Astrocyte (in vitro differentiated cells and primary cell): ENCODE measurements around the gene TES.

Experiments used
- EZH2 ChIP-seq: IDR thresholded peaks from 2 replicates; pipeline ENCODE4 v1.6.1; 2012; ENCODE audit warnings: mild to moderate bottlenecking, low read length, inconsistent platforms; ENCODE audit not compliant: insufficient read depth
- TF ChIP-seq, protein P1 (sequence below): IDR thresholded peaks from 2 replicates; pipeline ENCODE4 v1.5.1; 2011; ENCODE audit warnings: low read depth, mild to moderate bottlenecking, inconsistent platforms, low read length, moderate library complexity; ENCODE audit not compliant: insufficient read depth

DNA sequence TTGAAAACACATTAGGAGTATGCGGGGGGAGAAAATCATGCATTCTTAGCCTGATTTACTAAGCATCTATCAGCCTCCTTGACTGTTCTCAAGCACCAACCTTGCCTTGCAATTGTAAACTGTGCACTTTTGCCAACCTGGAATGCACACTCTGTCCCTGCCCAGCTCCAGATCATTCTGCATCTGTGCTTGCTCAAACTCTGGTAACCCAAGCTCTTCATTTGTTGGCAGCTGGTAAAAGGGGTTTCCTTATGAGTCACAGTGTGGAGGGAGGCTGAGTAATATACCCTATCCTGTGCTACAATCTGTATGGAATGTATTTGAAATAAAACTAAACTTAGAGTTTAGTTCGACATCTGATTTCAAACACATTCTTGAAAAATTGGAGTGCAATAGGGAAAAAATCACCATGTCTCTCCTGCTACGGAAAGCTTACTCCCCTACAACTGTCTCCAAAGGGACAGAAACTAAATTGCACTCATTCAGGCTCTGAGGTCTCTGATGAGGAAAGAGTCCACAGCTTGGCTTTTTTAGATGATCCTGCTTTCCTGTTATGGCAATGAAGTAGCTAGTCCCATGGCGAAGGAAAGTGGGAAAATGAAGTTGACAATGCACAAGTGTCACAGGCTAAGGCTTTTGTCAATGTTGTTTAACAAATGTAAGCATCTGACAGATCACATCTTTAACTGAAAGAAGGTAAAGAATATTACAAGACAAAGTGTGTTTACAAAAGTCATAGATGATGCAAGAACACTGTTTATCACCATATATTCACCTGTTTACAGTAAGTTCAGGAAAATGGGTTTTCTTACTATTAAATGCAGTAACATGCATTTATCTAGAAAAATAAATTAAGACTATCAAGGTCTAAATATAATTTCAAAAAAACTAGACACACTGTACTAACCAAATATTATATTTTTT is 61.9 kb downstream of the TES start:
- no peak for TF ChIP-seq EZH2
- TF ChIP-seq, protein P1, sequence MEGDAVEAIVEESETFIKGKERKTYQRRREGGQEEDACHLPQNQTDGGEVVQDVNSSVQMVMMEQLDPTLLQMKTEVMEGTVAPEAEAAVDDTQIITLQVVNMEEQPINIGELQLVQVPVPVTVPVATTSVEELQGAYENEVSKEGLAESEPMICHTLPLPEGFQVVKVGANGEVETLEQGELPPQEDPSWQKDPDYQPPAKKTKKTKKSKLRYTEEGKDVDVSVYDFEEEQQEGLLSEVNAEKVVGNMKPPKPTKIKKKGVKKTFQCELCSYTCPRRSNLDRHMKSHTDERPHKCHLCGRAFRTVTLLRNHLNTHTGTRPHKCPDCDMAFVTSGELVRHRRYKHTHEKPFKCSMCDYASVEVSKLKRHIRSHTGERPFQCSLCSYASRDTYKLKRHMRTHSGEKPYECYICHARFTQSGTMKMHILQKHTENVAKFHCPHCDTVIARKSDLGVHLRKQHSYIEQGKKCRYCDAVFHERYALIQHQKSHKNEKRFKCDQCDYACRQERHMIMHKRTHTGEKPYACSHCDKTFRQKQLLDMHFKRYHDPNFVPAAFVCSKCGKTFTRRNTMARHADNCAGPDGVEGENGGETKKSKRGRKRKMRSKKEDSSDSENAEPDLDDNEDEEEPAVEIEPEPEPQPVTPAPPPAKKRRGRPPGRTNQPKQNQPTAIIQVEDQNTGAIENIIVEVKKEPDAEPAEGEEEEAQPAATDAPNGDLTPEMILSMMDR, result no peak
